Adrenal gland (tissue), 12 donors: ENCODE measurements around the gene HSD17B3. TPM values are rescaled to one million over a fixed set of nuclear protein-coding genes. Genes with fewer than 3 reads are reported as not detected.

ENCODE experiments used
- DNase-seq, 7 donors: peaks; one replicate each; pipeline ENCODE4 v3.0.0-alpha.2; 2019 to 2020
- H3K27ac ChIP-seq, 5 donors: fragments of 200-600 bp; sonication (generic) in 4 of 5; 1 replicate in 3 of 5; 2 replicates in 2 of 5; pipeline versions ENCODE4 v1.5.1 to v1.8.0; 2016 to 2020; ENCODE audit warnings: mild to moderate bottlenecking in 1 of 5
- H3K27me3 ChIP-seq: fragments of 200-600 bp; 2 replicates; pipeline ENCODE4 v1.8.0; 2021
- H3K36me3 ChIP-seq, 2 donors: fragments of 200-600 bp; replicated peaks in 1 of 2; 1 replicate in 1 of 2; 2 replicates in 1 of 2; pipeline versions ENCODE4 v1.5.1 to v1.8.0; 2018 to 2022
- H3K4me1 ChIP-seq, 2 donors: fragments of 200-600 bp; replicated peaks in 1 of 2; 1 replicate in 1 of 2; 2 replicates in 1 of 2; pipeline versions ENCODE4 v1.5.1 to v1.8.0; 2018 to 2021
- H3K4me3 ChIP-seq, 4 donors: fragments of 200-600 bp; sonication (generic) in 3 of 4; one replicate each; pipeline ENCODE4 v1.5.1; 2016 to 2018
- H3K9me3 ChIP-seq, 3 donors: fragments of 200-600 bp; sonication (generic) in 1 of 3; replicated peaks in 1 of 3; 1 replicate in 2 of 3; 2 replicates in 1 of 3; pipeline versions ENCODE4 v1.5.1 to v1.8.0; 2016 to 2021
- POLR2A ChIP-seq, 2 donors: fragments of 450-650 bp; IDR thresholded peaks; one replicate each; pipeline ENCODE4 v1.6.1; 2017; ENCODE audit warnings: antibody characterized with exemption in 2 of 2, mild to moderate bottlenecking in 2 of 2, moderate library complexity in 1 of 2
- WGBS, 4 donors: extraction: QIAGEN DNeasy Blood & Tissue Kit in 2 of 4; methylation state at CpG; one replicate each; pipeline versions ENCODE4 v1.1.5 to v1.1.7; 2013 to 2017; 5-methylcytosine and 5-hydroxymethylcytosine counted together
- intact Hi-C, 2 donors: fragments of 100-400 bp; cut with DNase I; formaldehyde crosslinking; loops; one replicate each; pipeline versions ENCODE4 v1.14.1 to v1.15.0; 2022 to 2023
- polyA plus RNA-seq, 3 donors: library from polyadenylated mRNA; stranded (reverse); fragments of 200-250 nt in 2 of 3; fragments of 350-450 nt in 1 of 3; fragmentation: Illumina TruSeq in 1 of 3; extraction: RNeasy Lipid Tissue Mini Kit (QIAGEN cat#74804) in 1 of 3; gene quantifications; one replicate each; pipeline ENCODE4 v1.2.3, GENCODE V29; 2013 to 2014
- total RNA-seq, 9 donors: library from RNA; depleted of rRNA in 4 of 9; stranded (reverse); fragments of >200 nt in 4 of 9; fragments of 120-200 nt in 1 of 9; fragmentation: NEBNext Ultra II Directional in 1 of 9; extraction: Animal tissue kit (Norgen Biotek cat#: 25700) in 1 of 9; gene quantifications; one replicate each; pipeline versions ENCODE4 v1.1.0 to v1.2.4, GENCODE V29; 2013 to 2023
- TF ChIP-seq, protein P1 (sequence below), 6 experiments: fragments of 450-650 bp in 4 of 6; fragments of 200-600 bp in 2 of 6; sonication (generic) in 1 of 6; IDR thresholded peaks; 1 replicate in 5 of 6; 2 replicates in 1 of 6; pipeline versions ENCODE4 v1.5.1 to v1.8.0; 2016 to 2021; ENCODE audit warnings: antibody characterized with exemption in 6 of 6, mild to moderate bottlenecking in 2 of 6, moderate library complexity in 1 of 6
- donor health status: healthy with polysubstance abuse.
- donor health status: Bipolar disorder and iron deficiency.
- donor health status: DM: yes; HTN: yes; CAD: no.
- donor health status: DM: no; HTN: no; CAD: no.
- donor health status: DM: no; HTN: no; CAD: no.
- donor health status: DM: yes; HTN: yes; CAD: no.

HSD17B3 gene
- total and polyA plus RNA-seq, 12 donors: 0.57 to 14.6 (median 4.7) TPM; not detected in 8

DNA sequence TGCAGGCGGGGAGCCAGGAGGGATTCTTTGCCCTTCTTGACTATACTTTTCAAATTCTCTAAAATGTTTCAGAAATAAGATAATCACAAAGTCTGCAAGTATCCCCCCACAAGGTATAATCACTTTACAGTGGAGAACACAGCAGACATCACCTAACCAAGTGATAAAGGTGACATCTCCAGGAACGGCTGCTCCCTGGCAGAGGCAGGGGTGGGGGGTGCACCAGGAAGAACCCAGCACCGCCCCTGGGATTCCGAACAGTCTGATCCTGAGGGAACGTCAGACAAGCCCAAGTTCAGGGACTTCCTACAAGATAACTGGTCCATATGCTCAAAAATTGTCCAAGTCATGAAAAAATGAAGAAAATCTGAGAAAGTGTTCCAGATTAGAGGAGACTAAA lies 85.4 kb downstream of the HSD17B3 start:
- H3K27me3 ChIP-seq: peaks cover 5% of the 10 kb centered on the region
- peaks cover 7 to 19% of the 10 kb centered on the region in 2 donors for H3K4me1 ChIP-seq
- H3K9me3 ChIP-seq: no peaks in the 10 kb centered on the region
- no peaks in the 10 kb centered on the region for H3K36me3 ChIP-seq
- TF ChIP-seq, protein P1, sequence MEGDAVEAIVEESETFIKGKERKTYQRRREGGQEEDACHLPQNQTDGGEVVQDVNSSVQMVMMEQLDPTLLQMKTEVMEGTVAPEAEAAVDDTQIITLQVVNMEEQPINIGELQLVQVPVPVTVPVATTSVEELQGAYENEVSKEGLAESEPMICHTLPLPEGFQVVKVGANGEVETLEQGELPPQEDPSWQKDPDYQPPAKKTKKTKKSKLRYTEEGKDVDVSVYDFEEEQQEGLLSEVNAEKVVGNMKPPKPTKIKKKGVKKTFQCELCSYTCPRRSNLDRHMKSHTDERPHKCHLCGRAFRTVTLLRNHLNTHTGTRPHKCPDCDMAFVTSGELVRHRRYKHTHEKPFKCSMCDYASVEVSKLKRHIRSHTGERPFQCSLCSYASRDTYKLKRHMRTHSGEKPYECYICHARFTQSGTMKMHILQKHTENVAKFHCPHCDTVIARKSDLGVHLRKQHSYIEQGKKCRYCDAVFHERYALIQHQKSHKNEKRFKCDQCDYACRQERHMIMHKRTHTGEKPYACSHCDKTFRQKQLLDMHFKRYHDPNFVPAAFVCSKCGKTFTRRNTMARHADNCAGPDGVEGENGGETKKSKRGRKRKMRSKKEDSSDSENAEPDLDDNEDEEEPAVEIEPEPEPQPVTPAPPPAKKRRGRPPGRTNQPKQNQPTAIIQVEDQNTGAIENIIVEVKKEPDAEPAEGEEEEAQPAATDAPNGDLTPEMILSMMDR (IDR thresholded peaks at IDR 0.05): no peak
- TF ChIP-seq POLR2A (IDR thresholded peaks at IDR 0.05): no peak
- no peak for DNase-seq
- peak overlapping the region in 2 of 5 donors; percentile 52 to 53 for H3K27ac ChIP-seq
- intact Hi-C loops: loop anchor here (5.0 to 10.0 kb wide), 2 partner anchors 489 to 492 kb away; no protein-coding TSS in a partner anchor
- no peak overlapping the region for H3K4me3 ChIP-seq
- 67 to 81% (median 75%) methylated on average over 5 of the region's 5 CpGs for WGBS, 4 donors

DNA sequence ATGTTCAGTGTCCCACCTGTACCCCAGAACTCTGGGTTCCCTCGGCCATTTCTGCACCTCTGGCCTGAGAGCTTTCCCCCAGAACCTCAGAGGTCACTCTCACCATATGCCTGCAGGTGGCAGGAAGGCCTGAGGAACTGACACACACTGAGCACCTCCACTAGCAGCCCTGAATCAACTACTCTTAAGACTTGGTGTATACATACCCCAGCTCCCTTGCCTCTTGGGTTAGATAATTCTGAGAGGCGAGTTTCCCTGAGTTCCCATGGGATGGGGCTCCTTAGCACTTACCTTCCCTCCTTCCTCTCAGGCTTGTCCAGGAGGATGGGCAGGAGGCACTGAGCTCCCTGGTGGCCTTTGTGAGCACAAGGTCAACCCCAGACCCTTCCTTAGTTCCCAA lies 86.1 kb downstream of the HSD17B3 start:
- peaks cover 5% of the 10 kb centered on the region for H3K27me3 ChIP-seq
- no peak overlapping the region for H3K4me3 ChIP-seq
- TF ChIP-seq, protein P1 (IDR thresholded peaks at IDR 0.05): no peak
- no peak for TF ChIP-seq POLR2A (IDR thresholded peaks at IDR 0.05)
- DNase-seq: no peak
- peaks cover 7 to 19% of the 10 kb centered on the region in 2 donors for H3K4me1 ChIP-seq
- 65 to 87% (median 78%) methylated on average over 2 of the region's 2 CpGs for WGBS, 4 donors
- H3K9me3 ChIP-seq: no peaks in the 10 kb centered on the region
- H3K36me3 ChIP-seq: no peaks in the 10 kb centered on the region
- peak overlapping the region in 2 of 5 donors; percentile 52 to 53 for H3K27ac ChIP-seq
- intact Hi-C loops: loop anchor here (5.0 to 10.0 kb wide), 2 partner anchors 489 to 491 kb away; no protein-coding TSS in a partner anchor

DNA sequence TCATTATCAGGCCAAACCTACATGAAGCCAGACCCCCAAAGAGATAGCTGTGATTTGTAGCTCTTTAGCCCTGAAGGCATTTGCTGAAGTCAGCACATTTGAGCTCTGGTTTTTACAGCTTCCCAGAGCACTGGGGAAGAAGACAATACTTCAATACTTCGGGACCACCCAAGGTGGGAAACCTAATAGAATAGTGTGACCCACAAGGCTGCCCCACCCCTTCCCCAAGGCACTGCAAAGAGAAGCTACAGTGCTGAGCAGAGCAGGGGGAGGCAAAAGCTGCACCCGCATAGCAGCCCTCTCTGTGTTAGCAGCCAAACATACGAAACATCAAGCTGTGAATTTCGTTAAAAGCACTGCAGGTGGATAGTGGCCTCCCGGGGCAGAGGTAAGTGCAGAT lies 87.3 kb downstream of the HSD17B3 start:
- intact Hi-C loops: loop anchor here (5.0 to 10.0 kb wide), 2 partner anchors 487 to 490 kb away; no protein-coding TSS in a partner anchor
- H3K4me3 ChIP-seq: no peak overlapping the region
- no peak overlapping the region for H3K27ac ChIP-seq
- no peaks in the 10 kb centered on the region for H3K27me3 ChIP-seq
- H3K36me3 ChIP-seq: no peaks in the 10 kb centered on the region
- WGBS, 4 donors: 30 to 85% (median 45%) methylated on average over 2 to 5 of the region's 5 CpGs
- no peaks in the 10 kb centered on the region for H3K9me3 ChIP-seq
- TF ChIP-seq, protein P1 (IDR thresholded peaks at IDR 0.05): no peak
- TF ChIP-seq POLR2A (IDR thresholded peaks at IDR 0.05): no peak
- DNase-seq: no peak
- peaks cover 4 to 19% of the 10 kb centered on the region in 2 donors for H3K4me1 ChIP-seq

DNA sequence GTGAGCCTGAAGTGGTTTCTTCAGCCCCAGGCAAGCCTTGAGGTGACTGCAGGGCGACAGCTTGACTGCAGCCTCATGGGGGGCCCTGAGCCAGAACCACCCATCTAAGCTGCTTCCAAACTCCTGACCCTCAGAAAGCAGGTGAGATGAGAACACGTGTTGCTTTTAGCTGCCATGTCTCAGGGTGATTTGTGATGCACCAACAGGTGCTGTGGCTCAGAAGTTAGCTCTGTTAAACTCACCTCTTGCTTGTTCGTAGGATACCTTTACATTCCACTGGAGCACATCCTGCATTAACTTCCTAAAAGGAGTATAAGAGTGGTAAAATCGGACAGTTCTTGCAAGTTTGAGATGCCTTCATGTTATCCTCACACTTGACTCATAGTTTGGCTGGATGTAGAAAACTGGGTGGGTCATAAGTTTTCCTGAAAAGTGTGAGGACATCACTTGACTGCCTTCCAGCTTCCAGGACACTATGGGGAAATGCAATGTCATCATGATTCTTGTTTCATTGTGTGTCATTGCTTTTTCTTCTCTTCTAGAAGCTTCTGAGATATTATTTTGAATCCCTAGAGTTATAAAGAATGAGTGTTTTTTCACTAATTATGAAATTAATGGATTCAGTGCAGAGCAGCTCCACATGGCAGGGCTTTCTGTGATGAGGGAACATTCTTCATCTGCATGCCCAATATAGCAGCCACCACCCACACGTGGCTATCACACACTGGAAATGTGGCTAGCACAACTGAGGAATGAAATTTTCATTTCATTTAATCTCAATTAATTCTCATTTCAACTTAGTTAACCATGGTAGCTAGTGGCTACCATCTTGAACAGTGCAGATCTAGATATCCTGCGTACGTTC lies 92.3 kb downstream of the HSD17B3 start:
- Histone ChIP-seq H3K4me1 (no peaks in the 10 kb centered on the region), H3K27me3 (no peaks in the 10 kb centered on the region), H3K4me3 (no peak overlapping the region), H3K9me3 (no peaks in the 10 kb centered on the region), H3K27ac (no peak overlapping the region), H3K36me3 (no peaks in the 10 kb centered on the region)
- TF ChIP-seq, protein P1 (IDR thresholded peaks at IDR 0.05): no peak
- no peak for TF ChIP-seq POLR2A (IDR thresholded peaks at IDR 0.05)
- intact Hi-C loops: loop anchor here in 1 of 2 donors (10.0 kb wide), 1 partner anchor 485 kb away; no protein-coding TSS in a partner anchor
- WGBS, 4 donors: 75 to 89% (median 82%) methylated on average over 5 to 7 of the region's 7 CpGs
- peak in 3 of 7 donors; percentile 35 to 44 (median 35) for DNase-seq
